GM18499 (cell line): ENCODE data around the gene KPNA5.
"Not testable (repeated sequence)": the region's sequence is repeated elsewhere in the genome, so short reads cannot be mapped to it uniquely, and the experiment has no call there.

ENCODE experiments used
- ATAC-seq: cut with Tn5 transposase; IDR thresholded peaks from one replicate; pipeline ENCODE4 v1.9.1; 2021; ENCODE audit warnings: moderate number of reproducible peaks; ENCODE audit not compliant: insufficient read depth, unreplicated experiment

KPNA5 gene

GRCh38 chr6:116695401-116695800 lies 14.4 kb downstream of the KPNA5 start:
- ATAC-seq, result peak; percentile 98

- ATAC-seq, result peak; percentile 49
Measured at GRCh38 chr6:116697480-116697879, 16.5 kb downstream of the KPNA5 start.

GRCh38 chr6:116703888-116704287 lies 22.9 kb downstream of the KPNA5 start:
- not testable (repeated sequence) for ATAC-seq

DNA sequence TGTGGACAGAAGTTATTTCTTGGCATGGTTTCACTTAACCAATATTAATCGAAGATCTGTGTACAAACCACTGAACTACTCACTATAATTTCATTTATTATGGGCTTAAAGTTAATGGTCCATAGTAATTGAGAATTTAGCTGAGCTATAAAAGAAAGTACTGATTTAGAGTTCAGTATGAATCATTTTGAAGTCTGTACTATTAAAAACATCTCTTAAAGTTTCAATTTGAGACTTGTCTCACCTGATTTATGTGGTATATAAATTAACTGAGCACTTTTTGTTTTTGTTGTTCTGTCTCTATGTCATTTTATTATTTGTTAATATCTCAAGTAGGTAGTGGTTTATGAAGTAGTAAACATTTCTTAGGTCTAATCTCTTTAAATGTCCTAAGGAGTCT lies 24.9 kb downstream of the KPNA5 start:
- ATAC-seq, result no peak

DNA sequence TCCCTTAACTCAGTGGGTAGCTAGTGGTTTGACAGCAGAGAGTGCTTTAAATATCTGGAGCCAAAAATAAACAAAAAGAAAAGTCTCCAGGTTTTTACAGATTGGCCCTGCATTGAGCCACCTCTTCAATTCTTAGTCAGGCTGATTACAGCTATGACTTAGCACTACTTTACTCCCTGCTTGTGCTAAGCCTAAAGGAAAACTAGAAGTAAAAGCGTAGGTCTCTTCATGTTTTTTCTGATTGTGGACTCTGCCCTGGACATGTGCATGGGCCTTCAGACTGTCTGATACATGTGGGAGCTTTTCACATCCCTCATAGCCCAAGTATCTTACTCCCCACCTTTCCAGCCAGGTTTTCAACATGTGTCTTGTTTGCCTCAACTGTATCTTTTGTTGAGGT lies 33.3 kb downstream of the KPNA5 start:
- no peak for ATAC-seq

GRCh38 chr6:116714761-116715160 lies 33.8 kb downstream of the KPNA5 start:
- ATAC-seq, result no peak

DNA sequence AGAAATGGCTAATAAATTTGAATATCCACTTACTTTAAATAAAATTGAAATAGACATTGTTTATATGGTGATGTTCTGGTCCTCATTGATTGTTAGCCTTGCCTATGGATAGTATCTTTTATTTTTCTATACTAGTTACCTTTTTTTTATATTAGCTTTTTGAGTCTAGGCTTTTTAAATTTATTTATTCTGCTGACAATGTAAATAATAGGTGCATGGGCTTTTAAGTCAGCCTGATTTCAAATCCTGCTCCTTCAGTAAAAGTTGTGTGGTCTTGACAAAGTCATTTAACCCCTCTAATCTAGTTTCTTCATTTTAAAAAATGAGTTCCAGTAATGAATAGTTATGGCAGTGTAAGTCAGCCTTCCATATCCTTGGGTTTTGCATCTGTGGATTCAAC lies 45.9 kb downstream of the KPNA5 start:
- no peak for ATAC-seq

GRCh38 chr6:116730513-116730912 lies 49.5 kb downstream of the KPNA5 start:
- no peak for ATAC-seq

- ATAC-seq, result no peak
Measured at GRCh38 chr6:116737004-116737403, 56.0 kb downstream of the KPNA5 start.

DNA sequence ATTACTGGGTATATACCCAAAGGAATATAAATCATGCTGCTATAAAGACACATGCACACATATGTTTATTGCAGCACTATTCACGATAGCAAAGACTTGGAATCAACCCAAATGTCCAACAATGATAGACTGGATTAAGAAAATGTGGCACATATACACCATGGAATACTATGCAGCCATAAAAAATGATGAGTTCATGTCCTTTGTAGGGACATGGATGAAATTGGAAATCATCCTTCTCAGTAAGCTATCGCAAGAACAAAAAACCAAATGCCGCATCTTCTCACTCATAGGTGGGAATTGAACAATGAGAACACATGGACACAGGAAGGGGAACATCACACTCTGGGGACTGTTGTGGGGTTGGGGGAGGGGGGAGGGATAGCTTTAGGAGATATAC lies 59.5 kb downstream of the KPNA5 start:
- not testable (repeated sequence) for ATAC-seq

DNA sequence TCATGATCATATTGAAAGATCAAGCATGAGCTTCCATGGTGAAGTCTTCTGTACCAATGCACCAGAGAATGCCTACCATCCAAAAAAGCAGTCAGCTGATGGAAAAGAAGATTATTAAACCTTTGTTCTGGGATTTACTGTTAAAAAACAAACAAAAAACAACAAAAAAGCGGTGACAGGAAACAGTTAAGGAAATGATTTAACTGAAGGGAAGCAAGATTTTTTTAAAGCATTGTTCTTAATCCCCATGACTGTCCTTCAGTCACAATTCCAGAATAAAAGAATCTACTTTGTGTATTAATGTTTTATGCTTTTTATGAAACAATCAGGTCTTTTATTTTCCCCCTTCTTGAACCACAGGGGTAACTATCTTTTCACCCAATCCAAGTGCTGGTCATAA lies 60.6 kb downstream of the KPNA5 start:
- no peak for ATAC-seq

DNA sequence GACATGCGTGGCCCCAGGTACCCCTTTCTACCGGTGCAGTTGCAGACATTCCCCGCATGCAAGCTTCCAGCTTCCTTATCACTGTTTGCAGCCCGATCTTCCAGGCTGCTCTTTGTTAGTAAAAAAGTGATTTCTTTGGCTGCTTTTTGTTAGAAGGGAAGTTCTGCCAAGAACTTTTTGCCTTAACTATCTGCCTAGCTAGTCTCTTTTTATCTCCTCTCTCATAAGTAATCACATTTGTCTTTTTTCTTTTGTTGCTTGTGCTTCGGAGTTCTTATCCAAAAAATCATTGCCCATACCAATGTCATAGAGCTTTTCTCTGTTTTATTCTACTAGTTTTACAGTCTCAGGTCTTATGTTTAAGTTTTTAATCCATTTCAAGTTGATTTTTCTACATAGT lies 64.2 kb downstream of the KPNA5 start:
- ATAC-seq, result no peak

GRCh38 chr6:116761779-116762178 lies 80.8 kb downstream of the KPNA5 start:
- no peak for ATAC-seq

- ATAC-seq, result no peak
Measured at GRCh38 chr6:116762235-116762634, 81.2 kb downstream of the KPNA5 start.

DNA sequence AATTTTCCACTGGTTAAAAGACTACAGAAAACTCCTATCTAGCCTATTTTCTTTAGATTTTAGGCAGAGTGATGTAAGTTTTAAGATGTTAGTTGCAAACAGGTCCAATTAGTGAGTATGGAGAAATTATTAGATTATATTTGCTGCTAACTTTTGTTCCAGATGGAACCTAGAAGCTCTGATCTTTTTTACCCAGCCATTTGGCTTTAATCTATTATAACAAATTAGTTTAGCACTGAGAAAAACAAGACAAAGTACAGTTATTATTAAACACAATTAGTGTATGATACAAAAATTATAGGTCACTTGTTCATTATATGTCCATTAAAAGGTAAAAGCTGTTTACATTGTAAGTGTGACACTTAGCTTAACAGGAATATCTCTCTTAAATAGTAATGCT lies 82.0 kb downstream of the KPNA5 start:
- ATAC-seq, result no peak

GRCh38 chr6:116763906-116764628 lies 83.1 kb downstream of the KPNA5 start:
- no peak for ATAC-seq

DNA sequence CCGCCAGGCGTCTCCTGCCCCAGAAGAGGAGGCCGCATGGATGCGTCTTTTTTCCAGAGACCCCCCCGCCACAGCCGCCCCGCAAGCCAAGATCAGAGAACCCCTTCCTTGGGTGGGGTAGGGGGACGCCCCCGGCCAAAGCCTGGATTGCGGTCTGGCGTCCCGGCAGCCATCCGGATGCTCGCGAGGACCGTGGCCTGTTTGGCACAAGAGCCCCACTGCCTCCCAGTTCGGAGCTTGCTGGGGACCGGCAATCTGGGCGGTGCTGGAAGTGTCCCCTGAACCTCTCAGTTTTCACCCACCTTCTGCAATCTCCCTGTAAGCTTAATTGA lies 83.6 kb downstream of the KPNA5 start:
- ATAC-seq, result no peak

DNA sequence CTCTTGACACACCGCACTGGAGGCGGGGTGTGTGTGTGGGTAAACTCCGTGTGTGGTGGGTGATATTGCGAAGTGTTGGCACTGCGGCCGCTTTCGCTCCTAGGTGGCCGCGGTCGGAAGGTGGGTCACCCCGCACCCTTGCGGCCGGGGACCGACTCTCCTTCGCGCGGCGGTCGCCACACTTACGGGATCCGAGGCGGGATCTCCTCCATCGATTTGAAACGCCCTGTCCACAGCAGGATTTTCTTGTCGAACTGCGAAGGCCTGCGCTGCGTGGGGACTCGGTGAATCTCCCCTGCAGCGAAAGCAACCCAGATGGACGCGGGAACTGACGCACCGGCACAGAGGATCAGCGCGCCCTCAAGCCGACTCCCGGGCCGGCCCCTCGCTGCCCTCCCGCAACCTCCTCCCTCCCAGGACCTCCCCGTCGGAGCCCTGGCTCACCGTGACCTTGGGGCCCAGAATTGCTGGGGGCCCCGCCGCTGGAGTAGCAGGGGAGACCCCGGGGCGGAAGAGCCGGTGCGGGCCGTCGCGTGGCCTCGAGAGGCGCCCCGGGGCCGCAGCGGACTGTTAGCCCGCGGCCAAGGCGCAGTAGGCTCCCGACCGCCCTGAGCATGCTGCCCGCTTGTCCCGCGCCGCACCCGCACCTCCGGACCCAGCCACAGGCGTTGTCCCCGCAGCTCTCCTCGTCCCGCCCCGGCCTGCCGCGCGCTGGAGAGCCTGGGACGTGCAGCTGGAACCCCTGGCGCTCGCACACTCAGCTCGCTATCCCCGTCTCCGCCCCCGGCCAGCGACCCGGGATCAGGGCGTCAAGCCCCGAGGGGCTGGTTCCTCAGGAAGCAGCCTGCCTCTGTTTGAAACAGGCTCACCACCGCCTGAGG lies 84.2 kb downstream of the KPNA5 start, which contains the start of gene FAM162B:
TSS of gene FAM162B (minus strand) at position 759 of the 881 bp plus-strand sequence. CDS start at position 616, 143 bp downstream.
- ATAC-seq, result no peak

- no peak for ATAC-seq
Measured at GRCh38 chr6:116766506-116767176, 85.6 kb downstream of the KPNA5 start.

DNA sequence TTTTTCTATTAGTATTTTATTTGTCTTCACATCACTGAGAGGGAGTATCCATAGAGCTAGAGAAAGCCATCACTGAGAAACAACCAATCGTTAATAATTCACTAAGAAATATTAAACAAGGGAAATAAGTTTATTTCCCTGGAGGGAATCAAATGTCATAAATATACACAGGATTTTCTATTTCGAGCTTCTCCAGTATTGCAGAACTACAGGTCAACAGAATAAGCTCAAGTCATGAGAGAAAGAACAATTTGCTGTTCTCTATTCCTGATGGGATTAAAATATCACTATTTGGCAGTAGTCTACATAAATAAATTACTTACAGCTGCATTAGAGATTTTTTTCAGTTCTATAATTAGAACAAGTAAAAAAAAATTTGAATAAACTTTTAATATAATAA lies 86.7 kb downstream of the KPNA5 start:
- ATAC-seq, result no peak

DNA sequence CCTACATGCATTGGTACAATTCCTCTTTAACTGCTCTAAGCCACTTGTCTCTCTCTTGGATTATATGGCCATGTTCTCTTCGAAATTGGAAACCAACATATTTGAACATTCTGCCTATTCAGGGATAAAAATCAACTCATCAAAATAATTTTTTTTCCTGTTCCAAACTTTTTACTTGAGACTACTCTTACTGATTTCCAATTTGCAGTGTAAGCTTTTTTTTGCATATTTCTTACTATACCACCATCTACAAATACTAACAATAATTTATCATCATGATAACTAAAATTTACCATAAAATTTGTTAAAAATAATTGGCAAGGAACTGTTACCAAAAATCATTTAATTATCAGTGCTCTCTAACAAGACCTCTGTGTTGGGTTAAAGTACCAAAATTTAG lies 91.4 kb downstream of the KPNA5 start:
- ATAC-seq, result no peak
